ENCODE data around the gene ENPP3. TPM values are rescaled to one million over a fixed set of nuclear protein-coding genes. Genes with fewer than 3 reads are reported as not detected.
A peak's percentile ranks its signal among the peaks of the same experiment; 100 is the strongest.

ENPP3 gene
- total and polyA plus RNA-seq, 9 of the 15 experiments (the other 6 are each of a cell fraction or from before 2014, with no cell fraction given): 14.0 to 32.8 (median 21.6) TPM

DNA sequence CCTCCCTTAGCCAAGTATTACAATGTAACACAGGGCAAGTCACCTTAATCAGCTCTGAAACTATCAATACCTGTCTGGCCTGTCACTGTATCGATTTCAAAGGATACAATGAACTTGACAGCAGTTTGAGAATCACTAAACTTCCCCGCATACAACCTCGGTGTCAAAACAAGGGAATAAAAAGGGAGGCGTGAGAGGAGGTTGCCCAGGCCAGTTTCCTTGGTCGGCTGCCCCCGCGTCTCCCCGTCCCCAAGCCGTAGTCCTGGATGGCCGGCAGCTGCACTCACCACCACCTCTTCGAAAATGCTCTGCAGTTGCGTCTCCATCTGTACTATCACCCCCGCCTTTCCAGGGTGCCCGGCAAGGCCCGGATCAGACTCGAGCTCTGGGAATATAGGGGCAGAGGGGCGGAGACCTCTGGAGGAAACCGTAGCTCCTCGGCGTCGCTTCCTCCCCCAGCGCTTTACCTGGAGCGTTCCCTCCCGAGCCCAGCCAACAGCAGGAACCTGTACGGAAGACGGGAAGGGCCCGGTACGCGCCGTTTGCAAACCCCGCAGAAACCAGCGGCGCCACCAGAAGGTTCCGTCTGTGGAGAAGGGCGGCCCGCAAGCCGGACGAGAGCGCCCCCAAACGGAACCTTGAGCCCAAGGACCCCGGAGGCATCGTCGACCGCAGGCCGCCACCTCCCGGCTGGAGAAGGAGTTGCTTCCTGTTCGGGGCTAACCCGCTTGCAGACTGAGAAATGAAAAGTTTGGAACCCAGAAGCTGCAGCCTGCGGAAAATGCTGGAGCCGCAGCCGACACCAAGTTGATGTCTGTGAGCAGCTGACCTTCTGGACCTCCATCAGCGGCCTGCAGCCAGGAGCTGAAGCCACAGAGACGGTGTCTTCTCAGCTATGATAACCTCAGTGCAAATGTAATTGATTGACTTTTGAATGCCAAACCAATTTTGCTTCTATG lies 9.1 kb upstream of the ENPP3 start, which contains the start of gene MED23 (continued):
- TF ChIP-seq MAFK (IDR thresholded peaks at IDR 0.05; ENCODE audit: low read length) (peak; percentile 21; the same call in 1 of the 2 replicates), LEF1 (IDR thresholded peaks at IDR 0.05) (no peak), KDM5B (IDR thresholded peaks at IDR 0.05; ENCODE audit: insufficient replicate concordance, low read depth, low read length) (peak; percentile 86), ZEB2 (IDR thresholded peaks at IDR 0.05) (peak; percentile 98), MAZ (CRISPR knock-in tag; conservative IDR thresholded peaks at IDR 0.05 in 1 of 2, IDR thresholded peaks at IDR 0.05 in 1 of 2) (peak; percentile 89 to 98), GTF2E2 (tag; IDR thresholded peaks at IDR 0.05) (no peak), ZNF146 (CRISPR knock-in tag; IDR thresholded peaks at IDR 0.05; ENCODE audit: unreplicated experiment) (no peak), FOS (IDR thresholded peaks at IDR 0.05; ENCODE audit: extremely low read depth, insufficient read length) (no peak), NFIX (CRISPR knock-in tag; IDR thresholded peaks at IDR 0.05; ENCODE audit: low read depth) (no peak), ZSCAN29 (IDR thresholded peaks at IDR 0.05) (no peak), JUND (IDR thresholded peaks at IDR 0.05; ENCODE audit: borderline replicate concordance, low read depth, low read length) (peak; percentile 83), JUND (tag; IDR thresholded peaks at IDR 0.05; ENCODE audit: borderline replicate concordance, low read depth, low read length) (peak; percentile 28; the same call in 1 of the 3 replicates), ZNF766 (CRISPR knock-in tag; conservative IDR thresholded peaks at IDR 0.05) (peak; percentile 64; the same call in 1 of the 2 replicates)
- TF ChIP-seq, protein P1, sequence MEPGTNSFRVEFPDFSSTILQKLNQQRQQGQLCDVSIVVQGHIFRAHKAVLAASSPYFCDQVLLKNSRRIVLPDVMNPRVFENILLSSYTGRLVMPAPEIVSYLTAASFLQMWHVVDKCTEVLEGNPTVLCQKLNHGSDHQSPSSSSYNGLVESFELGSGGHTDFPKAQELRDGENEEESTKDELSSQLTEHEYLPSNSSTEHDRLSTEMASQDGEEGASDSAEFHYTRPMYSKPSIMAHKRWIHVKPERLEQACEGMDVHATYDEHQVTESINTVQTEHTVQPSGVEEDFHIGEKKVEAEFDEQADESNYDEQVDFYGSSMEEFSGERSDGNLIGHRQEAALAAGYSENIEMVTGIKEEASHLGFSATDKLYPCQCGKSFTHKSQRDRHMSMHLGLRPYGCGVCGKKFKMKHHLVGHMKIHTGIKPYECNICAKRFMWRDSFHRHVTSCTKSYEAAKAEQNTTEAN (CRISPR knock-in tag; IDR thresholded peaks at IDR 0.05): no peak
- TF ChIP-seq, protein P2, sequence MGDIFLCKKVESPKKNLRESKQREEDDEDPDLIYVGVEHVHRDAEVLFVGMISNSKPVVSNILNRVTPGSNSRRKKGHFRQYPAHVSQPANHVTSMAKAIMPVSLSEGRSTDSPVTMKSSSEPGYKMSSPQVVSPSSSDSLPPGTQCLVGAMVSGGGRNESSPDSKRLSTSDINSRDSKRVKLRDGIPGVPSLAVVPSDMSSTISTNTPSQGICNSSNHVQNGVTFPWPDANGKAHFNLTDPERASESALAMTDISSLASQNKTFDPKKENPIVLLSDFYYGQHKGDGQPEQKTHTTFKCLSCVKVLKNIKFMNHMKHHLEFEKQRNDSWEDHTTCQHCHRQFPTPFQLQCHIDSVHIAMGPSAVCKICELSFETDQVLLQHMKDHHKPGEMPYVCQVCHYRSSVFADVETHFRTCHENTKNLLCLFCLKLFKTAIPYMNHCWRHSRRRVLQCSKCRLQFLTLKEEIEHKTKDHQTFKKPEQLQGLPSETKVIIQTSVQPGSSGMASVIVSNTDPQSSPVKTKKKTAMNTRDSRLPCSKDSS (IDR thresholded peaks at IDR 0.05; ENCODE audit: low read depth, partially characterized antibody): no peak
- TF ChIP-seq, protein P3, sequence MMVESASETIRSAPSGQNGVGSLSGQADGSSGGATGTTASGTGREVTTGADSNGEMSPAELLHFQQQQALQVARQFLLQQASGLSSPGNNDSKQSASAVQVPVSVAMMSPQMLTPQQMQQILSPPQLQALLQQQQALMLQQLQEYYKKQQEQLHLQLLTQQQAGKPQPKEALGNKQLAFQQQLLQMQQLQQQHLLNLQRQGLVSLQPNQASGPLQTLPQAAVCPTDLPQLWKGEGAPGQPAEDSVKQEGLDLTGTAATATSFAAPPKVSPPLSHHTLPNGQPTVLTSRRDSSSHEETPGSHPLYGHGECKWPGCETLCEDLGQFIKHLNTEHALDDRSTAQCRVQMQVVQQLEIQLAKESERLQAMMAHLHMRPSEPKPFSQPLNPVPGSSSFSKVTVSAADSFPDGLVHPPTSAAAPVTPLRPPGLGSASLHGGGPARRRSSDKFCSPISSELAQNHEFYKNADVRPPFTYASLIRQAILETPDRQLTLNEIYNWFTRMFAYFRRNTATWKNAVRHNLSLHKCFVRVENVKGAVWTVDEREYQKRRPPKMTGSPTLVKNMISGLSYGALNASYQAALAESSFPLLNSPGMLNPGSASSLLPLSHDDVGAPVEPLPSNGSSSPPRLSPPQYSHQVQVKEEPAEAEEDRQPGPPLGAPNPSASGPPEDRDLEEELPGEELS (CRISPR knock-in tag; IDR thresholded peaks at IDR 0.05; ENCODE audit: borderline replicate concordance): peak; percentile 92; the same call in 1 of the 2 replicates
- TF ChIP-seq, protein P4, sequence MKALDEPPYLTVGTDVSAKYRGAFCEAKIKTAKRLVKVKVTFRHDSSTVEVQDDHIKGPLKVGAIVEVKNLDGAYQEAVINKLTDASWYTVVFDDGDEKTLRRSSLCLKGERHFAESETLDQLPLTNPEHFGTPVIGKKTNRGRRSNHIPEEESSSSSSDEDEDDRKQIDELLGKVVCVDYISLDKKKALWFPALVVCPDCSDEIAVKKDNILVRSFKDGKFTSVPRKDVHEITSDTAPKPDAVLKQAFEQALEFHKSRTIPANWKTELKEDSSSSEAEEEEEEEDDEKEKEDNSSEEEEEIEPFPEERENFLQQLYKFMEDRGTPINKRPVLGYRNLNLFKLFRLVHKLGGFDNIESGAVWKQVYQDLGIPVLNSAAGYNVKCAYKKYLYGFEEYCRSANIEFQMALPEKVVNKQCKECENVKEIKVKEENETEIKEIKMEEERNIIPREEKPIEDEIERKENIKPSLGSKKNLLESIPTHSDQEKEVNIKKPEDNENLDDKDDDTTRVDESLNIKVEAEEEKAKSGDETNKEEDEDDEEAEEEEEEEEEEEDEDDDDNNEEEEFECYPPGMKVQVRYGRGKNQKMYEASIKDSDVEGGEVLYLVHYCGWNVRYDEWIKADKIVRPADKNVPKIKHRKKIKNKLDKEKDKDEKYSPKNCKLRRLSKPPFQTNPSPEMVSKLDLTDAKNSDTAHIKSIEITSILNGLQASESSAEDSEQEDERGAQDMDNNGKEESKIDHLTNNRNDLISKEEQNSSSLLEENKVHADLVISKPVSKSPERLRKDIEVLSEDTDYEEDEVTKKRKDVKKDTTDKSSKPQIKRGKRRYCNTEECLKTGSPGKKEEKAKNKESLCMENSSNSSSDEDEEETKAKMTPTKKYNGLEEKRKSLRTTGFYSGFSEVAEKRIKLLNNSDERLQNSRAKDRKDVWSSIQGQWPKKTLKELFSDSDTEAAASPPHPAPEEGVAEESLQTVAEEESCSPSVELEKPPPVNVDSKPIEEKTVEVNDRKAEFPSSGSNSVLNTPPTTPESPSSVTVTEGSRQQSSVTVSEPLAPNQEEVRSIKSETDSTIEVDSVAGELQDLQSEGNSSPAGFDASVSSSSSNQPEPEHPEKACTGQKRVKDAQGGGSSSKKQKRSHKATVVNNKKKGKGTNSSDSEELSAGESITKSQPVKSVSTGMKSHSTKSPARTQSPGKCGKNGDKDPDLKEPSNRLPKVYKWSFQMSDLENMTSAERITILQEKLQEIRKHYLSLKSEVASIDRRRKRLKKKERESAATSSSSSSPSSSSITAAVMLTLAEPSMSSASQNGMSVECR (CRISPR knock-in tag; IDR thresholded peaks at IDR 0.05): peak; percentile 85
